NCI-H2227 (cell line): ENCODE data around the gene SHLD3.
"Not testable (repeated sequence)": the region's sequence is repeated elsewhere in the genome, so short reads cannot be mapped to it uniquely, and the experiment has no call there.

Experiments
- DNase-seq: peaks from one replicate; lab custom pipeline; 2025; ENCODE audit not compliant: unreplicated experiment; lab: John Stamatoyannopoulos, UW

Gene SHLD3

GRCh38 chr5:65624571-65625555 lies at the start of gene SHLD3, which contains the start of gene TRAPPC13:
SHLD3 (plus strand) TSS chr5:65625027; CDS start chr5:65629588, 4,561 bp downstream.
TRAPPC13 (plus strand) TSS chr5:65625027; CDS start chr5:65625061, 34 bp downstream.
- peak; percentile 88 for DNase-seq

GRCh38 chr5:65577141-65577540 lies 47.7 kb upstream of the SHLD3 start:
- no peak for DNase-seq

GRCh38 chr5:65588694-65589093 lies 36.1 kb upstream of the SHLD3 start:
- no peak for DNase-seq

GRCh38 chr5:65601761-65602160 lies 23.1 kb upstream of the SHLD3 start:
- DNase-seq = not testable (repeated sequence)

GRCh38 chr5:65611524-65611923 lies 13.3 kb upstream of the SHLD3 start:
- no peak for DNase-seq

GRCh38 chr5:65612298-65612907 lies 12.4 kb upstream of the SHLD3 start:
- no peak for DNase-seq

GRCh38 chr5:65620021-65620420 lies 4.8 kb upstream of the SHLD3 start:
- DNase-seq = no peak

GRCh38 chr5:65621961-65622360 lies 2.9 kb upstream of the SHLD3 start:
- not testable (repeated sequence) for DNase-seq

- no peak for DNase-seq
Measured at GRCh38 chr5:65623482-65623881, 1.3 kb upstream of the SHLD3 start.

GRCh38 chr5:65624025-65624570 lies 729 bp upstream of the SHLD3 start, which contains the start of gene TRIM23:
TRIM23 (minus strand) TSS chr5:65624333; CDS start chr5:65624274, 59 bp downstream.
- peak; percentile 92 for DNase-seq

- DNase-seq = peak; percentile 1
Measured at GRCh38 chr5:65625743-65626142, 916 bp downstream of the SHLD3 start.

- no peak for DNase-seq
Measured at GRCh38 chr5:65630981-65631380, 6.2 kb downstream of the SHLD3 start.

GRCh38 chr5:65640240-65640639 lies 15.4 kb downstream of the SHLD3 start:
- DNase-seq = no peak

GRCh38 chr5:65646938-65647337 lies 22.1 kb downstream of the SHLD3 start:
- DNase-seq = no peak

GRCh38 chr5:65647941-65648340 lies 23.1 kb downstream of the SHLD3 start:
- no peak for DNase-seq

GRCh38 chr5:65651144-65651543 lies 26.3 kb downstream of the SHLD3 start:
- DNase-seq = no peak

GRCh38 chr5:65654713-65655112 lies 29.9 kb downstream of the SHLD3 start:
- no peak for DNase-seq

GRCh38 chr5:65663804-65664521 lies 39.1 kb downstream of the SHLD3 start:
- DNase-seq = no peak

- no peak for DNase-seq
Measured at GRCh38 chr5:65668696-65669095, 43.9 kb downstream of the SHLD3 start.

GRCh38 chr5:65672796-65673195 lies 48.0 kb downstream of the SHLD3 start:
- DNase-seq = no peak

- DNase-seq = no peak
Measured at GRCh38 chr5:65674749-65675148, 49.9 kb downstream of the SHLD3 start.
